ENCODE results near the gene LPA. TPM values are rescaled to one million over a fixed set of nuclear protein-coding genes. Genes with fewer than 3 reads are reported as not detected.
"Not testable (repeated sequence)": the region's sequence is repeated elsewhere in the genome, so short reads cannot be mapped to it uniquely, and the experiment has no call there.

The LPA gene
- total RNA-seq, 2 donors from 2014 or later = not detected

DNA sequence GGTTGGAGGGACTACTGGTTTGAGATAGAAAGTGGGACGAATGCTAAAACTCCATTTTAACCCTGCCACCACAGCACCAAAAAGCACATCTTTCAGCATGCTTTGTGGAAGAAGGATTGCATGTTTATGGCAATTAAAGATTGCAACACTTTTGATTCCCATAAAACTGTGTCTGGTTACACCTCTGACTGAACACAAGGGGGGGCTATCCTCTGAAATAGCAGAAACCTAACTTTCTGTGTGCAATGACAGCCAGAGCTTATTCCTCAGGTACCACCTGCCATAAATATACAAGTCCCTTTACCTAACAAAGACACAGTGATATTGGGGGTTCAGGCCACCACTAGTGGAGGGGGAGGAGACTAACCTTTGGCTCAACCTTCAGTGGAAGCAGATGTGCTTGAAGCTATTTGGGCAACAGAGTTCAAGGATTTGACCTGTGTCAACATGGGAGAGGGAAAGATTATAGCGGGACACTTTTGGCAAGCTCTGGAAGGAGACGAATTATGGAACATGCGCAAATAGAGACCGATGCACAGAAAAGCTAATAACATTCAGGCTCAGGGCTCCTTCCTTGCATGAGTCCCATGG is 28.4 kb upstream of the LPA start:
- Histone ChIP-seq H3K36me3 (no peaks in the 10 kb centered on the region), H3K9me3 (no peaks in the 10 kb centered on the region), H3K27ac (no peak overlapping the region), H3K27me3 (no peaks in the 10 kb centered on the region), H3K4me1 (no peaks in the 10 kb centered on the region), H3K4me3 (no peak overlapping the region)
- TF ChIP-seq, protein P1, sequence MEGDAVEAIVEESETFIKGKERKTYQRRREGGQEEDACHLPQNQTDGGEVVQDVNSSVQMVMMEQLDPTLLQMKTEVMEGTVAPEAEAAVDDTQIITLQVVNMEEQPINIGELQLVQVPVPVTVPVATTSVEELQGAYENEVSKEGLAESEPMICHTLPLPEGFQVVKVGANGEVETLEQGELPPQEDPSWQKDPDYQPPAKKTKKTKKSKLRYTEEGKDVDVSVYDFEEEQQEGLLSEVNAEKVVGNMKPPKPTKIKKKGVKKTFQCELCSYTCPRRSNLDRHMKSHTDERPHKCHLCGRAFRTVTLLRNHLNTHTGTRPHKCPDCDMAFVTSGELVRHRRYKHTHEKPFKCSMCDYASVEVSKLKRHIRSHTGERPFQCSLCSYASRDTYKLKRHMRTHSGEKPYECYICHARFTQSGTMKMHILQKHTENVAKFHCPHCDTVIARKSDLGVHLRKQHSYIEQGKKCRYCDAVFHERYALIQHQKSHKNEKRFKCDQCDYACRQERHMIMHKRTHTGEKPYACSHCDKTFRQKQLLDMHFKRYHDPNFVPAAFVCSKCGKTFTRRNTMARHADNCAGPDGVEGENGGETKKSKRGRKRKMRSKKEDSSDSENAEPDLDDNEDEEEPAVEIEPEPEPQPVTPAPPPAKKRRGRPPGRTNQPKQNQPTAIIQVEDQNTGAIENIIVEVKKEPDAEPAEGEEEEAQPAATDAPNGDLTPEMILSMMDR (IDR thresholded peaks at IDR 0.05) = no peak
- no peak for DNase-seq (ENCODE audit: low spot score)

DNA sequence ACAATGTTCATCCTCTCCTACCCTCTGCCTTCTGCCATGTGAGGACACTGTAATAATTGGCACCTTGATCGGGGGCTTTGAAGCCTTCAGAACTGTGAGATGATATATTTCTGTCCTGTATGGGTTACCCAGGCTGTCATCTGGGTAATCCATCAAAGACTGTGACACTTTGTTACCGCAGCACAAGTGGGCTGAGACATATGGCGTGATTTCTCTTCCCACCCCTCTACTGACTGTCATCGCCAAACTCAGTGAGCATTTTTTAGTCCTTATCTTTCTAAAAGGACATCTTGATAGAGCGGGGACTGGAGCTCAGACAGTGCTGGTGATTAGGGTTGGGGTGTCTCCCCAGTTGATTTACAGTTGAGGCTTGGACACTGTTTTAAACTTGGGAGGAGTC is 27.5 kb upstream of the LPA start:
- no peaks in the 10 kb centered on the region for H3K9me3 ChIP-seq
- H3K4me3 ChIP-seq = no peak overlapping the region
- H3K36me3 ChIP-seq = no peaks in the 10 kb centered on the region
- H3K27me3 ChIP-seq = no peaks in the 10 kb centered on the region
- H3K4me1 ChIP-seq = no peaks in the 10 kb centered on the region
- DNase-seq (ENCODE audit: low spot score) = no peak
- H3K27ac ChIP-seq = no peak overlapping the region
- TF ChIP-seq, protein P1 (IDR thresholded peaks at IDR 0.05) = no peak

DNA sequence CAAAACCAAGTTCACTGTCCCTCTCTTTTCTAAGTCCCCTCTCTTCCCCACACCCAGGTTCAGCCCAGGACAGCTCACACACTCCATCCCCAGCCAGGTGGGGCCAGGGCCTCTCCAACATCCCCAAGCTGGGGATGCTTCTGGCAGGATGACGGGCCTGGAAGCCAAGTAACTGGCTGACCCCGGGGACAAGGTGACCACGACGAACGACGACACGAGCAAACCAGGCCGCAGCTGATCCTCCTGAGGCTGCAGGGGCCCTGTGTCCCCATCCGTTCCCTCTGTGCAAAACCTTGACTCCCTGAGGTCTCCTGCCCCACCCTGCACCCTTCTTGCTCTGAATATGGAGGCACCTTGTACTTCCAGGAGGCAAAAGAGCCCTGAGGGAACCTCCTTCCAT is 26.4 kb upstream of the LPA start:
- Histone ChIP-seq H3K36me3 (no peaks in the 10 kb centered on the region), H3K27ac (no peak overlapping the region), H3K27me3 (no peaks in the 10 kb centered on the region), H3K9me3 (no peaks in the 10 kb centered on the region), H3K4me1 (no peaks in the 10 kb centered on the region), H3K4me3 (no peak overlapping the region)
- TF ChIP-seq, protein P1 (IDR thresholded peaks at IDR 0.05) = no peak
- DNase-seq (ENCODE audit: low spot score) = no peak

DNA sequence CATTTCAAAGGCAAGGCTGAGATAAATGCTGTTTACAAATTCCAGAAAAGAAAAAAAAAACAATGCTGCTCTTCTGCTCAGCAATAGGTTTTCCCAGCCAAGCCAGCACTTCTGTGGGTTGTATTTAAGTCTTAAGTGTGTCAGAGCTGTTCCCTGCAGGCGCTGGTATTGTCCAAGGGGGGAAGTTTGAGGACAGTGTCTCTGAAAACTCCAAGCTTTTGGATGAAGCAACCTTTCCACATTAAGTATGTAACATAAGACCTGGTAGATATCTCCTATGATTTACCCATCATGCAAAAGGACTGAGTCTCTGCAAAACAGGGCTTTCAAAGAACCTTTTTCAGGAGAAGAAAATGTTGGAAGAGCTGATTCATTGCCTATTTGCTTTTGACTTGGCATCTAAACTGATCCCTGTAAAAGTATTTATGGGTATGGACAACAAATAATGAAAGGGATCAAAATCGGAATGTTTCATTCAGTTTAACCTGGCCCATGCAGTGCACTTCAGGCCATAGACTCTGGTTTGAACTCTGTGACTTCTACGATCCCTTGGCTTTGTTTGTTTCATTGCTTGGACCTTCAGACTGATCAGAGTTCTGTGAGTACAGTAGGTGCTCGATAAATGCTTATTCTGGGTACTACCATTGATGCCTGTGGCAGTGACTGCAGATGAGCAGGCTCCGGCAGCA is 21.8 kb upstream of the LPA start:
- H3K36me3 ChIP-seq = no peaks in the 10 kb centered on the region
- DNase-seq (ENCODE audit: low spot score) = no peak

DNA sequence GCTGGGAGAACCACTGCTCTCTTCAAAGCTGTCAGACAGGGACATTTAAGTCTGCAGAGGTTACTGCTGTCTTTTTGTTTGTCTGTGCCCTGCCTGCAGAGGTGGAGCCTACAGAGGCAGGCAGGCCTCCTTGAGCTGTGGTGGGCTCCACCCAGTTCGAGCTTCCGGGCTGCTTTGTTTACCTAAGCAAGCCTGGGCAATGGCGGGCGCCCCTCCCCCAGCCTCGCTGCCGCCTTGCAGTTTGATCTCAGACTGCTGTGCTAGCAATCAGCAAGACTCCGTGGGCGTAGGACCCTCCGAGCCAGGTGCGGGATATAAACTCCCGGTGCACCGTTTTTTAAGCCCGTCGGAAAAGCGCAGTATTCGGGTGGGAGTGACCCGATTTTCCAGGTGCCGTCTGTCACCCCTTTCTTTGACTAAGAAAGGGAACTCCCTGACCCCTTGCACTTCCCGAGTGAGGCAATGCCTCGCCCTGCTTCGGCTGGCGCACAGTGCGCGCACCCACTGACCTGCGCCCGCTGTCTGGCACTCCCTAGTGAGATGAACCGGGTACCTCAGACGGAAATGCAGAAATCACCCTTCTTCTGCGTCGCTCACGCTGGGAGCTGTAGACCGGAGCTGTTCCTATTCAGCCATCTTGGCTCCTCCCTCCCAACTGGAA is 21.2 kb upstream of the LPA start:
- H3K36me3 ChIP-seq; H3K27ac ChIP-seq; DNase-seq (ENCODE audit: low spot score); H3K9me3 ChIP-seq; H3K27me3 ChIP-seq; H3K4me1 ChIP-seq; H3K4me3 ChIP-seq: not testable (repeated sequence)

More for the DNA sequence above, 21.8 kb upstream of the LPA start:
- Histone ChIP-seq H3K9me3 (no peaks in the 10 kb centered on the region), H3K27me3 (no peaks in the 10 kb centered on the region), H3K4me3 (no peak overlapping the region), H3K27ac (no peak overlapping the region), H3K4me1 (no peaks in the 10 kb centered on the region)
- TF ChIP-seq, protein P1 (IDR thresholded peaks at IDR 0.05) = no peak

DNA sequence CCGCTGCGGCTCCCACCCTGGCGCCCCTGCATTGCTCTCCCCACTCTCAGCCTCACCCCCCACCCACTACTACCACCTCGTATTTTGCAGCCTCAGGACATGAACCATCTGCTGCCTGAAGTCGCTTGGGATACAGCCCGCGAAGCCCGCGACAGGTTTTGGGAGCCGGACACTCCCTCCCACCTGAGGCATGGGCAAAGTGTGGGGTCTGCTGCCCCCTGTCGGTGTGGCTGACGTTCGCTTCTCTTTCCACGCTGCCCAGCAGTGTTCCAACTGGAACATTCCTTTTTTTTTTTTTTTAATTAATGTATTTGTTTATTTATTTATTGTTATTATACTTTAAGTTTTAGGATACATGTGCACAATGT is 15.3 kb upstream of the LPA start:
- TF ChIP-seq, protein P1 (IDR thresholded peaks at IDR 0.05) = no peak
- H3K9me3 ChIP-seq = no peaks in the 10 kb centered on the region

More for the DNA sequence above, 15.3 kb upstream of the LPA start:
- no peaks in the 10 kb centered on the region for H3K27me3 ChIP-seq
- H3K36me3 ChIP-seq = no peaks in the 10 kb centered on the region
- H3K4me1 ChIP-seq = peaks cover 0 to 6% of the 10 kb centered on the region in 2 donors
- no peak for DNase-seq (ENCODE audit: low spot score)
- no peak overlapping the region for H3K4me3 ChIP-seq
- H3K27ac ChIP-seq = no peak overlapping the region

Measured in right atrium auricular region (tissue), 2 donors.